Spleen (tissue), 7 donors: ENCODE data around the gene SRGAP2B.
"Not testable (repeated sequence)": the region's sequence is repeated elsewhere in the genome, so short reads cannot be mapped to it uniquely, and the experiment has no call there.

Experiments
- CTCF ChIP-seq, 11 experiments: fragments of 200-600 bp in 7 of 11; fragments of 450-650 bp in 4 of 11; sonication (generic) in 4 of 11; IDR thresholded peaks in 8 of 11; conservative IDR thresholded peaks in 3 of 11; 1 replicate in 7 of 11; 2 replicates in 4 of 11; pipeline versions ENCODE4 v1.4.0 to v1.8.0; 2016 to 2021; ENCODE audit warnings: antibody characterized with exemption in 11 of 11, inconsistent platforms in 4 of 11, mild to moderate bottlenecking in 1 of 11
- POLR2A ChIP-seq, 3 donors: fragments of 450-650 bp; IDR thresholded peaks; one replicate each; pipeline ENCODE4 v1.5.1; 2017; ENCODE audit warnings: antibody characterized with exemption in 3 of 3, mild to moderate bottlenecking in 1 of 3
- POLR2AphosphoS5 ChIP-seq, 3 donors: sonication (generic); formaldehyde crosslinking; IDR thresholded peaks; one replicate each; pipeline ENCODE4 v1.5.1; 2017; ENCODE audit warnings: antibody characterized with exemption in 3 of 3
- donor health status: DM: no; HTN: no; CAD: no; lungs with moderate emphysema.
- donor health status: DM: no; HTN: no; CAD: no.
- donor health status: DM: no; HTN: no; CAD: no.

DNA sequence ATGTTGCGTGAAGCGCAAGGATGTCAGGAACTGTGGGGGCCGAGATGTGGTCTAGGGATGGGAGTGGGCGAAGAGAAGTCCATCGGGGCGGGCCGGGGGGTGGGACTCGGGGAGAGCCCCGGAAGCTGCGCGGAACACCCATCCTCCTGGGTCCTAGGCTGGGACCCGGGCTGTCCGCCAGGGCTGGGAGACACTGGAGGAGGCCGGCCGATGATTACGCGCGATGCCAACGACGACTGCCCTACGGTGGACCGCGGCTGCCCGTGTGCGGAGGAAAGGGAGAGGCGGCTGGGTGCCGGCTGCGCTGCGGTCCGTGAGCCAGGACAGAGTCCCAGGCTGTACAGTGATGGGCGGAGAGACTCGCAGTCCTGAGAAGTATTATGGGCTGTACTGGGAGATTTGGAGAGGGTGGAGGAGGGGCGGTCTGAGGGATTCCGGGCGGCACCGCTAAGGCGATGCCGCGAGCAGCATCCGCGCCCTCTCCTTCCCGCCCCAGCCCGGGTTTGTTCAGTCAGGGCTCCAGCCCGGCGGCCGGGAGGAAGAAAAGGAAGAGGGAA lies 395 bp downstream of the SRGAP2B start:
- not testable (repeated sequence) for TF ChIP-seq CTCF (IDR thresholded peaks at IDR 0.05 in 8 of 11, conservative IDR thresholded peaks at IDR 0.05 in 3 of 11); POLR2A (IDR thresholded peaks at IDR 0.05)
- TF ChIP-seq POLR2AphosphoS5 (IDR thresholded peaks at IDR 0.05): peak in 1 of 3 donors; percentile 47
